ENCODE measurements around the gene ARF3. TPM values are rescaled to one million over a fixed set of nuclear protein-coding genes. Genes with fewer than 3 reads are reported as not detected.

ARF3 gene
- total and polyA plus RNA-seq, 9 of the 15 experiments (the other 6 are each of a cell fraction or from before 2014, with no cell fraction given), result 5.9 to 170 (median 64.4) TPM

DNA sequence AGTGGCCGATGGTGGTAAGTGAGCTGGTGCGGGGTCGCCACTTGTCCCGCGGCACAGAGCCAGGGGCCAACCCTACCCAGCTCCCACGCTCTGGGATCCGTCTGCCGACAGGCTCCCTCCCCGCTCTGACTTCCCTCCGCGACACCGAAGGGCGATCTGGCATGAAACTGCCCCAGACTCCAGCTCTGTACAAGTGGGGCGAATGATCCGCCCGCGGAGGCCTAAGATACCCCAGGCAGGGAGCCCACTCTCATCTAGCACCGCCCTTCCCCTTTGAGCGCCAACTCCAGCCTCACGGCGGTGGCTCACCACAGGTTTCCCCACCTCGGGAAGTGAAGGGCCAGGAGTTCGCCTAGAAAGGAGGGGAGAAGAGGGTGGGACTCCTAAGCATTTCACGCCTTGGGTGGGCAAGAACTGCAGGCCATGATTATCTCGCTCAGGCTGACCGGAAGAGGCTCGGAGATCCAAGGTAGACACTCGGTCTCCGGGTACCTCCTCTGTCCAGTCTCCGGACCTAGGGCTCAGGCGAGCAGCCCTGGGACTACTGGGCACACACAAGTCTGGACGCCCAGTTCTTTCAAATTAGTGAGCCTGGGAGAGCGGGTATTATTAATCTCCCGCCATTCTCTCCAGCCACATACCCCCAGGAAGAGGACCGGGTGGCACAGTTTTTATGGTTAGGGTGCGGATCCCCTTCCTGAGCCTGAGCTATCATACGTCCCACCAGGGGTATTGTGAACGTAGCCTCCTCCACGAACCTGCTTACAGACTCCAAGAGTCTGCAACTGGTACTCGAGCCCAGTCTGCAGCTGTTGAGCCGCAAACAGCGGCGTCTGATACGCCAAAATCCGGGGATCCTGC lies 21.7 kb upstream of the ARF3 start:
- no peaks in the 10 kb centered on the region for H3K9me3 ChIP-seq (replicated peaks; ENCODE audit: control insufficient read depth, insufficient read depth, low read depth, low read length)
- no TSS peak for BruUV-seq (replicated peaks)
- FAIRE-seq, result no peak
- H3K9ac ChIP-seq (ENCODE audit: insufficient read depth in 1 of 2, low read depth in 2 of 2, low read length in 2 of 2), result peak overlapping the region in 1 of 2 experiments; percentile 14; a peak in 1 of 4 replicates
- no peaks in the 10 kb centered on the region; the same call in none of the 2 replicates for H4K20me1 ChIP-seq (replicated peaks; ENCODE audit: control insufficient read depth, insufficient read depth, low read length)
- intact Hi-C loops (cut with micrococcal nuclease), result loop anchor here (10.0 kb wide), 1 partner anchor 366 kb away; the partner anchor contains the start of gene DNAJC22
- TF ChIP-seq KDM2B (CRISPR knock-in tag; IDR thresholded peaks at IDR 0.05) (no peak), STAG1 (CRISPR knock-in tag; IDR thresholded peaks at IDR 0.05; ENCODE audit: borderline replicate concordance) (0 out of 2 replicates have a peak, but pooled peaks have one; percentile 23)
- CTCF ChIA-PET (ENCODE audit: low intra/inter-chr PET ratio), result interaction anchor here (1.2 kb wide), 1 partner anchor 16 kb away, joined by 5 read pairs; no protein-coding TSS in a partner anchor
- 19% methylated on average over 38 of the region's 45 CpGs for WGBS (ENCODE audit: insufficient coverage, low coverage, missing lambda C conversion rate)
- no peak overlapping the region for H3K4me2 ChIP-seq (ENCODE audit: insufficient read depth, low read length)
- H3K79me2 ChIP-seq (ENCODE audit: control insufficient read depth, insufficient read depth, low read length), result no peaks in the 10 kb centered on the region
- peaks cover 3% of the 10 kb centered on the region for H3K9me1 ChIP-seq (ENCODE audit: control insufficient read depth, insufficient read depth, low read length)
- no peak overlapping the region for H3K4me3 ChIP-seq
- DNase-seq (ENCODE audit: extremely low read depth in 1 of 4, low spot score in 3 of 4), result no peak
- H3K27me3 ChIP-seq (ENCODE audit: control insufficient read depth in 2 of 2, insufficient read depth in 2 of 2, low read length in 2 of 2), result peaks cover 44 to 51% of the 10 kb centered on the region in 2 experiments; a peak in 4 of 5 replicates
- ATAC-seq, result no peak
- H3K4me1 ChIP-seq (replicated peaks in 1 of 2; ENCODE audit: control insufficient read depth in 2 of 2, insufficient read depth in 2 of 2, low read length in 2 of 2), result peaks cover 10 to 47% of the 10 kb centered on the region in 2 experiments; a peak in 4 of 5 replicates
- no peaks in the 10 kb centered on the region for H3K36me3 ChIP-seq (ENCODE audit: control insufficient read depth, insufficient read depth, low read length)
- H2AFZ ChIP-seq (ENCODE audit: low read depth, low read length), result no peak overlapping the region
- no peak overlapping the region for H3K27ac ChIP-seq (ENCODE audit: extremely low read depth, low read depth, low read length)
- POLR2A ChIA-PET, result interaction anchor here (0.6 to 1.8 kb wide), 4 partner anchors 9 to 113 kb away, joined by 3 to 6 read pairs (median 4); no protein-coding TSS in a partner anchor
- in situ Hi-C loops (cut with MboI), result no loop called here

Measured in K562 (cell line).